ENCODE measurements around the gene TRRAP.
"Not testable (repeated sequence)": the region's sequence is repeated elsewhere in the genome, so short reads cannot be mapped to it uniquely, and the experiment has no call there.

The TRRAP gene

DNA sequence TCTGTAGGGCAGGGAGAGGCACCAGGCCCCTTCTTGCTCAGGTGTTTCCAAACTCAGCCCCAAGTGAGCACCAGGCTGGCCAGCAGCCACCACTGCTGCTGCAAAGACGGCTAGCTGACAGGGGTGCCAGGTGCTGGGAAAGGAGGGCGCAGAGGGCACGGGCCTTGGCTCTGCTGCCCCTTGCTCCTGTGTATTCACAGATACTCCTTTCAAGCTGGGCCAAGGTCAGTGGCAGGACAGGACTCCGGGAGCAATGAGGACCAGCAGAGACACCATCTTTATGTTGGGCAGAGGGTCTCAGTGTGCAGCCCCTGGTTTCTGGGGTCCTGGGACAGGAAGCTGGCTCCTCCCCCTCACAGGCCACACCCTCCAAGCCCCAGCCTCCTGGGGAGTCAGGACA lies 155.4 kb downstream of the TRRAP start:
- DNase-seq = no peak

DNA sequence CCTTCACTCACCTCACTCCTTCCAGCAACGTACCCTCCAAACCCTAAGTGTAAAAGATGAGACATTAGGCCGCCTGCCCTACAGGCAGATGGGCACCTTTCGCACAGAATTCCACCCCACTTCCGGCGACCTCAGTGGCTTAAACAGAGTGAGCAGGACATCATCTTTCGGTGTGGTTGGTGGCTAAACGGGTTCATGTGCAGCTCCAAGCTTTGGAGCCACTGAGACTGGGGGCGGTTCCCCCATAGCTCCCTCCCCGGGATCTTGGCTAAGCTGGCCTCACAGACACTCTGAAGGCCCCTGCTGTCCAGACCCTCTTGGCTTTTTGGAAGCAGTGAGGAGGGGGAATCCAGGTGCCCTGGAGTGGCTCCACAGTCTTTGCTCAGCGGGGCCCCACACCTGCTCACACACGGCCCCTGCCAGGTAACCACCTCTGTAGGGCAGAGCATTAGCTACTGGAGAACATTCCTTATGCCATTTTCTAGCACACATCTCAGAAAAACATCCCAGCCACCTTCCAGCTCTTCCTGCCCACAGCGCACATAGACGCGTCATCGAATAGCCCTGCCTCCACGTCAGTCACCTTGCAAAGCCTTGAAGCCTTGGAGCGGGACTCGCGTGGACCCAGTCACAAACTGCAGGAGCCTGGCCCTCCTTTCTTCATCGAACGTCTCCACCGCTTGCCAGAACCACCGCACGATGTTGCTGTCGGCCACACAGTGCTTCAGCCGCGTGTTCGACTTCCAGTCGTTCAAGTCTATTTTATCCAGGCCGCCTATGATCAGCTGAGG lies 156.8 kb downstream of the TRRAP start:
- DNase-seq = no peak

DNA sequence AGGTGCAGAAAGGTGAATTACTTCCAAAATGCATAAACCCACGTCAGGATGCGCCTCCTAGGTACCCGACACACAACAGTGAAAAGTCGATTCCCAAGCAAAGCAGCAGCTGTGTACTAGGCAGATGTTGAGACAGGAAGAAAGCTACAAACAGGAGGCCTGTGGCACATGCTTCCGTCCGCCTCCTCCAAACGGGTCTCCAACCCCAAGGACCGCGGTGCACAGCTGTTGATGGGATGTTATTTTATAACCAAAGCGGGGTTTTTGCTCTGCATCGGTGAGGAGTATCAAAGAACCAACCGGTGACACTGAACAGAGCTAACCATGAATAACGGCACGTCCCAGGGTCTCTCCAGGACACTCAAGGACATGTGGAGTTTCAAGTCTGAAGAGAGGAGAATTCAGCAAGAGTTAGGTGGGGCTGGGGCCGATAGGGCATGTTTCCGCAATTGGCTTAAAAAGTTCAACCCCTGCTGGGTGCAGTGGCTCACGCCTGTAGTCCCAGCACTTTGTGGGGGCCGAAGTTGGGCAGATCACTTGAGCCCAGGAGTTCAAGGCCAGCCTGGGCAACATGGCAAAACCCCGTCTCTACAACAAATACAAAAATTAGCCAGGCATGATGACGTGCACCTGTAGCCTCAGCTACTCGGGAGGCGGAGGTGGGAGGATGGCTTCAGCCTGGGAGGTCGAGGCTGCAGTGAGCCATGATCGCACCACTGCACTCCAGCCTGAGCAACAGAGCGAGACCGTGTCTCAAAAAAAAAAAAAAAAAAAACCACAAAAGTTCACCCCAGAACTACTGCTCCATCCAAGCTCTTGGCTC lies 157.6 kb downstream of the TRRAP start:
- no peak for DNase-seq

DNA sequence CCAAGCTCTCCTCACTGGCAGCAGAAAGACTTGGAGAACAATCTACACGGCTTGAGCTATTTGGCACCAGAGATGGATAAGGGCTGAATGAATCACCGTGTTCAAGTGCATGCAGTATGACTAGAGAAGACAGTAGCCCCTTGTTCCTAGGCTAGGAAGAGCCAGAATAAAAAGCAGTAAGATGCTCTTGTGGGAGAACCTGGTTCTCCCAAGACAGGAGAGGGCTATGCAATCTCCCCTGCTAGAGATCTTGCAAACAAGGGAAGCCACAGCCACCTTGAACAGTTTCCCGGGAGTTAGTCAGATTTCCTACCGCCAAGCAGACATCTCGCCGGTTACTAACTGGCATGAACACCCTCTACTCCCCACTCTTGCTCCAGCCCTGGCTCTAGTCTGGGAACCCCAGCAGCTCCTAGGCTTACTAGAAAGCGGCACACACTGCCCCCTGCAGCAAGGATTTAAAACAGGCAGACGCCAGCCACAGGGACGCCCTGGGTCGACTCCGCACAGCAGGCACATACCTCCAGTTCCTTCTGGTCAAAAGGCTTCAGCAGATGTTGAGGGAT lies 158.3 kb downstream of the TRRAP start:
- peak; percentile 54 for DNase-seq

DNA sequence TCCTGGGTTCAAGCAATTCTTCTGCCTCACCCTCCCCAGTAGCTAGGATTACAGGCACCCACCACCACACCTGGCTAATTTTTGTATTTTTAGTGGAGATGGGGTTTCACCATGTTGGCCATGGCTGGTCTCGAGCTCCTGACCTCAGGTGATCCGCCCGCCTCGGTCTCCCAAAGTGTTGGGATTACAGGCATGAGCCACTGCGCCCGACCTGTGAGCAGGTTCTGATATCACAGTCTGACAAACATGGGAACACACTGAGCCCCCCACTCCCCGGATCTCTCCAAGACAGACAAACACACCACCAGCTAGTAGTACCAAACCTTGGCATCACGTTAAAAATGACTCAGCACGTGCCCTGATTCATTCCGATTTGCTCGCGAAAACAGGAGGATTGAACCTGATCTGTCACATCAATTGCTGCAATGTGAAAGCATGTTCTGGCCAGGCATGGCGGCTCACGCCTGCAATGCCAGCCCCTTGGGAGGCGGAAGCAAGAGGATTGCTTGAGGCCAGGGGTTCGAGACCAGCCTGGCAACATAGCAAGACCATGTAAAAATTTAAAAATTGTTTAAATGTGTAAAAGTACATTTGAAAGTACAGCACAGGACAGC lies 159.1 kb downstream of the TRRAP start:
- DNase-seq = no peak

DNA sequence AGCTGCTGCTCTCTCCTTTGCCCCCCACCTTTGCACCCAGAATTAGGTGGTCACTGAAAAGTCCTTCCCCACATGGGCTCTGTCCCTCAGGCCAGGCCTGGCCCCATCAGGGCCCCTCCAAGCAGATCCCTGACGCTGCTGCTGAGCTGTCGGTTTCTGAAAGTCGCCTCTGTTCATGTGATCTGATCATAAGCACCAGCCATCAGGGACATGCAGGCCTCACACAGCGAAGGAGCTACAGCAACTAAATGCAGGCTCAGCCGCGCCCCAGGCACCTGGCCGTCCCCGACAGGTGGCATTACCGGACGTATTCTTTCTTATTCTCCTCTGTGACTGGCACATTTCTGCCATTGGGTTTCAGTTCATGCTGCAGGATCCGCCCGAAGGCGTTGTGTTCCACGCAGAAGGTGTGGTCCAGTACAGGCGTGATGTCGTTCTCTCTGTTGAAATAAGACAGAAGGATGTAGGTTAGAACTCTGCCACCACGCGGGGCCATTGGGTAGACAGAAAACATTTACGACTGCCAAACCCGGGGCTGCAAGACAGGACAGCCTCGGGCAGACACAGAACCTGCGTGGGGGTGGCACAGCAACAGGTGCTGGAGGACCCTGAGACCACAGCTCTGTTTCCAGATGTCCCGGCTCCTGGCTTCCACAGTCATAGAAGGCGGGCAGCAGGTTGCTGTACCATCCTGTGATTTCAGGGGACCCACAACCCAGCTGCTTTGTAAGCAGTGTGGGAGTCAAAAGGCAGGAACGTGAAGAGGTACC lies 159.9 kb downstream of the TRRAP start:
- DNase-seq = no peak

DNA sequence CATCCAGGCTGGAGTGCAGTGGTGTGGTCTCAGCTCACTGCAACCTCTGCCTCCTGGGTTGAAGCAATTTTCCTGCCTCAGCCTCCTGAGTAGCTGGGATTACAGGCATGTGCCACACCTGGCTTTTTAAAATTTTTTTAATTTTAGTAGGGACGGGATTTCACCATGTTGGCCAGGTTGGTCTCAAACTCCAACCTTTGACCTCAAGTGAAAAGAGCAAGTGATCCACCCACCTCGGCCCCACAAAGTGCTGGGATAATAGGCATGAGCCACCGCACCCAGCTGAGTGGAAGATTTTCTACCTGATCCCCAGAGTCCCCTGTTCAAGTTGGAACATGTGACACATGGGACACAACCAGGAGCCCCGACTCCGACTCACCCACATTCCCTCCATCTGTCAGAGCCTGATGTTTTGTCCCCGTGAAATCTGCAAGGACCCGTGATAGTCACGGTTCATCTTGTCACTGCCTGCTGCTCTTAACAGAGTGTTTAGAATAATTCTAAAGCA lies 161.1 kb downstream of the TRRAP start:
- DNase-seq = no peak

DNA sequence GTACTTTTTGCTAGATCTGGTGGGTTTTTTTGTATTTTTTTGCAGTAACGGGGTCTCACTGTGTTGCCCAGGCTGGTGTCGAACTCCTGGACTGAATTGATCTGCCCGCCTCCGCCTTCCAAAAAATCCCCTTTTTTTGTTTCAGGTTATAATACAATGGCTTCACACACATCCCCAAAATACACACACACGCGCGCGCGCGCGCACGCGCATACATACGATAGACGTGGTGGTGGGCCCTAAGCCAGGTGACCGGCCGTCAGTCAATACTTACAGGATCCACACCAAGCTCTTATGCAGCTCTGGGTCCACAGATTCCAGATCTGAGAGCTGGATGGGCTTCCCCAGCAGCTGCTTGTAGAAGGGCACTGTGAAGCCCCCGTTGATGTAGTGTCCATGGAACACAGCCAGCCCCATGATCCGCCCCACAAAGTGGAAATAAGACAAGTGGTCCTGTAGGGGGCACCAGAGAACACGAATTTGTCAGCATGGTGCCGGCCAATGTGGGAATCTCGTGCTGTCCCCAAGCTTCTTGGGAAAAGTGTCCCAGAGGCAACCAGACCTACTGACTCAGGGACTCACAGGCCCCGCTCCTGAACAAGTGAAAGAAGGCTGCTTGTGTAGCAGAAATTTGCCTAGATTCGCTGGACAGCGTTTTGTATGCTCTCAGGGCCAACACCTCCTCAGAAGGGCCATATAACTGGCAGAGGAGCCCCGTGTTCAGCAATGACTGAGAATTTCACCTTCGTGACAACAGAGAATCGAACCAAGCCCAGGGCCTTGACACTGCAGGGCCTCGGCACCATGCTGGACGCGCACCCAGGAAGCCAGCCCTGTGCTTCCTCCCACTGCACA lies 162.0 kb downstream of the TRRAP start:
- peak; percentile 88 for DNase-seq

DNA sequence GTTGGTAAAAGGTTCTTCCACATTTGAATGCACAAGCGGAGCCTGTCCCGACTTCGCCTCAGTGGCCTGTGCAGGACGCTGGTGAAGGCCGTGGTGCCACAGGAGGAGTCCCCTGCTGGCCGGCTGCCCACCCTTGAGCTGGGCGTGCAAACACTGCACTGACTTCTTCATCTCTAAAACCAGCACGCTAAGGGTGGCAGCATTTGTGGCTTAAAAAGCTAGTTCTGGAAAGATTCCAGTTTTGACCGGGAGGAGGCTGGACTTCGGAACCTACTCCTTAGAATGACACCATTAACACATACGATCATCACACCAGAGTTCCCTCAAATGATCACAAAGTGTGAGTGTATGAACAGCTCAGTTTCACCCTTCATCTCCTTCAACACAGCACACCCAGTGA lies 163.2 kb downstream of the TRRAP start:
- DNase-seq = no peak

DNA sequence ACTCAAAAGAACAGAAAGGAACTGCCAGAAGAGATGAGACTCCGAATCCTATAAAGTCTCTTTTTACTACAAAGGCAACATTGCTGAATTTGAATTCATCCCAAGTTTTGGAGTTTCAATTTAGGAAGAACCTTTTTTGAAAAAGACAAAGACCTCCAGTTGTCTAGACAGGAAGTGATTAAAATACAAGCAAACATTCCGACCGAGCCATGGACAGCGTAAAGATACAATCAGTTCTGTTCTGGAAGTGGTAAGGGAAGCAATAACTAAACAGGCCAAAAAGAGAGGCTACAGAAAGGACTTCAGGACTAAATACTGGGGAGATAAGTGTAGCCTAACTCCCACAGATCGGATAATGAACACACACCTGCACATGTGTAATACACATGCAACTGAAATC lies 164.6 kb downstream of the TRRAP start:
- no peak for DNase-seq

DNA sequence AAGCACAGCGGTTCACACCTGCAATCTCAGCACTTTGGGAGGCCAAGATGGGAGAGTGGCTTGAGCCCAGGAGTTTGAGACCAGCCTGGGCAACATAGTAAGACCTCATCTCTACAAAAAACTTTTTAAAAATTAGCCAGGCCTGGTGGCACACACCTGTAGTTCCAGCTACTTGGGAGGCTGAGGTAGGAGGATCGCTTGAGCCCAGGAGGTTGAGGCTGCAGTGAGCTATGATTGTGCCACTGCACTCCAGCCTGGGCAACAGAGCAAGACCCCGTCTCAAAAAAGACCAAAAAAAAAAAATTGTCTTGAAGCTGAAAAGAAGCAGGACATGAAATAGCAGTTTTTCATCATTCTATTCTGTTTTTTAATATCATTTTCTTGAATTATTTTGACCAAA lies 166.5 kb downstream of the TRRAP start:
- not testable (repeated sequence) for DNase-seq

DNA sequence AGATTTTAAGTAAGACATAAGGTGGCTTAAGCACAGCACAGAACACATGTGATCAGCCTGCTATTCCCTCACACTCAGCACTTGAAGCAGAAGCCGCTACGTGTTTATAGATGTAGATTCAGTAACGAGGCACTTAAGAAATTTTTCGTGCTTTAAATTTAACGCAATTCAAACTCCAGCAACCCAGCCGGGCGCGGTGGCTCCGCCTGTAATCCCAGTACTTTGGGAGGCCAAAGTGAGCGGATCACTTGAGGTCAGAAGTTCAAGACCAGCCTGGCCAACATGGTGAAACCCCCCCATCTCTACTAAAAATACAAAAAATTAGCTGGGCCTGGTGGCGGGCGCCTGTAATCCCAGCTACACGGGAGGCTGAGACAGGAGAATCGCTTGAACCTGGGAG lies 167.9 kb downstream of the TRRAP start:
- not testable (repeated sequence) for DNase-seq

DNA sequence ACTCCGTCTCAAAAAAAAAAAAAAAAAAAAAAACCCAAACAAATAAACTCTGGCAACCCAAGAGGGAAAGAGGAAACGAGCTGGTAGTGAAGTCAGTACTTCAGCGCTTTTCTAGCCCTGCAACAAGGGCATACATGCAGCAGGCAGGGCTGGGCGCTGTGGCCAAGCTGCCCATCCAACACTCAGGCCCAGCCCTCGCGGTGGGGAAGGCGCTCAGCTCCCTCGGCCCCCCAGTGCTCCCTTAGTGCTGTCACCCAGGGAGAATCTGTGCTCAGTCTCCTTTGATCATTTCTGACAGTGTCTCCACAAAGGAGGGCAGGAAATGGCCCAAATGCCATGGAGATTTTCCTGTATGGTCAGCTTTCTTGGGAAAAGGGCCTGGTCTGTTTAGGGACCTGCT lies 168.4 kb downstream of the TRRAP start:
- DNase-seq = no peak

DNA sequence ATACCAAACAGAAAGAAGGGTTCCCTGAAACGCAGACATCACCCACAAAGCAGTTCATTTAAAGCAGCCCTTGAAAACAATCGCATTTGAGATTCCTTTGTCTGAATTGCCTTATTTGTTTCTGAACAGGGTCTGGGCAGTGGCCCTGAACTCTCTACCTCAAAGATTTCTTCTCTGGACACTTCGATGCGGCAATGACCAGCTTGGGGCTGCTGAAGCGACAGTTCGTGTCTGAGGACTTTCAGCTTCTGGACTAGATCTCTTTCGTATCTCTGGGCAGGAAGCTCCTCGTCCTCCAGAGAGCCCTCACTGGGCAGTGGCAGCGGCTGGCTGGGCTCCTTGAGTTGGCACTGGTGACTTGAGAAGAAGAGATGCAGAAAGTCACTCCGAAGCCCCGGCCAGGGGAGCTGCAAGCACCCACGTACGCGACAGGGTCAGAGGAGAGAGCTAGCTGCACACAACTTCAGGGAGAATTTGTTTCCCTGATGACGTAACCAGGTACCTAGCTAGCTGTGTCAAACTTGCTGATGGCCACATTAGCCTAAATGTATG lies 169.3 kb downstream of the TRRAP start:
- DNase-seq = no peak

DNA sequence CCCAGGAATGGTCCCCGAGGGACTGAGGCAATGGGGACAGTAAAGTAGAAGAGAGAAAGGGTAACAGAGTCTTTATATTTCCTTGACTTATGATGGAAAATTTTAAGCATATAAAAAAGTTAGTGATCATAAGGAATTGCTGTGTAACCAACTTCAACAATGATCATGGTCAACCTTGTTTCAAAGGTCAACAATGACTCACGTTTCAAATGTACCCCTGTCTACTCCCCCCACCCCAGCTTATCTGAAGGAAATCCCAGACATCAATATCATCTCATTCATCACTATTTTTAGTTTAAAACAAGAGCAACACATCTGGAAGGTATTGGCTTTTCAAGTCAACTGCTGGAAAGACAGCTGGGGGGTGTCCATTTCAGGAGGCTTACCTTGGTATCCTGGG lies 172.6 kb downstream of the TRRAP start:
- DNase-seq = no peak

DNA sequence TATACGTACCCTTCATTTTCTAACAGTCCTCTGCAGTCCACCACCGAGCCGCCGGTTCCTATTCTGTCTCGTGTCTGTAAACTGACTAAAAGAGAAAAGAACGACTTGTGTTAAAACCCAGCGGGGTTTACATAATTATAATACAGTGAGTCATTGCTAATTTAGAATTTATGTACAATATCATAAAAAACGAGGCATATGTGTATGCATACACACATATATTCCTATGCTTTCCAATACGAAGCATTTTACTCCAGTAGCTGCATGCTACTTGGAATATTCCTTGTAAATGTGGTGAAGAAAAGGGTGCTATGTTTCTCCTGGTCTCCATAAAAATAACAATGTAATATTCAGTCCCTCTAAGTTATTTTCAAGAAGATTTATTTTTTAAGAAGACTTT lies 176.4 kb downstream of the TRRAP start:
- no peak for DNase-seq

DNA sequence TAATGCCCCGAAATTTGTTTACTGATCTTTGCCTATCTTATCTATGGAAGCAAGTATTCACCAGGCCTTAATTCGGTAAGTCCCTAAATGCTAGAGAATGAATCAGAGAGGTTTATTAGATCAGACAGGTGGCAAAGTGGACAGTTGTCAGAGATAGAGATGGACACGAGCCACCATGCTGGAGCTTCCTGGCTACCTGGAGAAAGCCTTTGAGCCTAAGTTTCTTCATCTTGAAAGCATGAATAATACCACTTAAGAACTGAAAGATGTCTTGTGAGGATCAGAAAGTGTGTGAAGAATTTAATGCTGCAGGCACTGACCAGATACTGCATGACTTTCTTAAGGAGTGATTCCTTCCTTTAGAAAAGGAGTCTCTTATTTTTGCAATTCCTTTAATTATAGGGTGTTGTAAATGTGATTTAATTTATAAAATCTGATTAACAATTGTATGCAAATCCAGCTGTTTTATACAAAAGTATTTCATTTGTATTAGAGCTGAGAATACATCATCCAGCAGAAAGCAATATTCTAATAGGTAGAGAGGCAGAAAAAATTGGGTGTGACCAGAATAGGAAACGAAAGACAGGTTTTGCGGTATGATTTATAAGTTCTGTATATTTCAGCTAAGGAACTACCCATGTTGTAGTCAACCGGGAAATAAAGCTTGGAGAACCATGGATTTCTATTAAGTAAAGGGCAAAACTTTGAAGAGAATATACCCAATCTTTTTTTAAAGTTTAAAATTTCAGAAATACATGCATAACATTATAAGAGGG lies 182.9 kb downstream of the TRRAP start:
- DNase-seq = peak; percentile 53

Data from hematopoietic multipotent progenitor cell treated with erythropoietin and hydrocortisone succinate and interleukin-3 and kit ligand, for 4 days (in vitro differentiated cells).